Skeletal muscle cell (primary cell): ENCODE data around the gene SEMA4B.
"Not testable (repeated sequence)": the region's sequence is repeated elsewhere in the genome, so short reads cannot be mapped to it uniquely, and the experiment has no call there.

Experiments used
- DNase-seq: peaks from one replicate; pipeline ENCODE4 v3.0.0-alpha.2; 2010; ENCODE audit warnings: low read depth
- H3K4me3 ChIP-seq: 2 replicates; pipeline ENCODE4 v1.5.1; 2011; ENCODE audit warnings: low read depth, mild to moderate bottlenecking, control low read depth, low read length, moderate library complexity

The SEMA4B gene

GRCh38 chr15:90178468-90179435 lies 22.4 kb upstream of the SEMA4B start:
- no peak overlapping the region for H3K4me3 ChIP-seq
- DNase-seq, result no peak

- DNase-seq, result no peak
- no peak overlapping the region for H3K4me3 ChIP-seq
Measured at GRCh38 chr15:90181776-90182175, 19.4 kb upstream of the SEMA4B start.

- peak overlapping the region; percentile 55 for H3K4me3 ChIP-seq
- peak; percentile 31 for DNase-seq
Measured at GRCh38 chr15:90184119-90184785, 16.9 kb upstream of the SEMA4B start.

- no peak for DNase-seq
- H3K4me3 ChIP-seq, result peak overlapping the region; percentile 55
Measured at GRCh38 chr15:90184786-90185704, 16.1 kb upstream of the SEMA4B start.

- no peak for DNase-seq
- H3K4me3 ChIP-seq, result no peak overlapping the region
Measured at GRCh38 chr15:90187257-90187868, 13.8 kb upstream of the SEMA4B start.

- not testable (repeated sequence) for DNase-seq, H3K4me3 ChIP-seq
Measured at GRCh38 chr15:90188065-90188464, 13.1 kb upstream of the SEMA4B start.

- no peak for DNase-seq
- H3K4me3 ChIP-seq, result no peak overlapping the region
Measured at GRCh38 chr15:90188914-90189748, 12.0 kb upstream of the SEMA4B start.

- no peak overlapping the region for H3K4me3 ChIP-seq
Measured at GRCh38 chr15:90189781-90190467, 11.2 kb upstream of the SEMA4B start.

GRCh38 chr15:90190606-90191343 lies 10.4 kb upstream of the SEMA4B start:
- H3K4me3 ChIP-seq, result no peak overlapping the region
- DNase-seq, result no peak

More at GRCh38 chr15:90189781-90190467, 11.2 kb upstream of the SEMA4B start:
- DNase-seq, result no peak

- DNase-seq, result no peak
- H3K4me3 ChIP-seq, result no peak overlapping the region
Measured at GRCh38 chr15:90191344-90191687, 9.8 kb upstream of the SEMA4B start.

- no peak for DNase-seq
- no peak overlapping the region for H3K4me3 ChIP-seq
Measured at GRCh38 chr15:90191794-90192509, 9.2 kb upstream of the SEMA4B start.

GRCh38 chr15:90192961-90193786 lies 8.0 kb upstream of the SEMA4B start:
- no peak for DNase-seq
- no peak overlapping the region for H3K4me3 ChIP-seq

GRCh38 chr15:90194655-90195054 lies 6.5 kb upstream of the SEMA4B start:
- H3K4me3 ChIP-seq, result no peak overlapping the region

GRCh38 chr15:90200534-90201129 lies 498 bp upstream of the SEMA4B start:
- DNase-seq, result no peak
- peak overlapping the region; percentile 87 for H3K4me3 ChIP-seq

More at GRCh38 chr15:90194655-90195054, 6.5 kb upstream of the SEMA4B start:
- no peak for DNase-seq

- DNase-seq, result no peak
- peak overlapping the region; percentile 87 for H3K4me3 ChIP-seq
Measured at GRCh38 chr15:90201944-90202375, 830 bp downstream of the SEMA4B start.
